ENCODE results near the gene RHOC. TPM values are rescaled to one million over a fixed set of nuclear protein-coding genes. Genes with fewer than 3 reads are reported as not detected.

The RHOC gene
- polyA plus RNA-seq, 1 of the 3 experiments (the other 2 are of a cell fraction), result 1,028 TPM

DNA sequence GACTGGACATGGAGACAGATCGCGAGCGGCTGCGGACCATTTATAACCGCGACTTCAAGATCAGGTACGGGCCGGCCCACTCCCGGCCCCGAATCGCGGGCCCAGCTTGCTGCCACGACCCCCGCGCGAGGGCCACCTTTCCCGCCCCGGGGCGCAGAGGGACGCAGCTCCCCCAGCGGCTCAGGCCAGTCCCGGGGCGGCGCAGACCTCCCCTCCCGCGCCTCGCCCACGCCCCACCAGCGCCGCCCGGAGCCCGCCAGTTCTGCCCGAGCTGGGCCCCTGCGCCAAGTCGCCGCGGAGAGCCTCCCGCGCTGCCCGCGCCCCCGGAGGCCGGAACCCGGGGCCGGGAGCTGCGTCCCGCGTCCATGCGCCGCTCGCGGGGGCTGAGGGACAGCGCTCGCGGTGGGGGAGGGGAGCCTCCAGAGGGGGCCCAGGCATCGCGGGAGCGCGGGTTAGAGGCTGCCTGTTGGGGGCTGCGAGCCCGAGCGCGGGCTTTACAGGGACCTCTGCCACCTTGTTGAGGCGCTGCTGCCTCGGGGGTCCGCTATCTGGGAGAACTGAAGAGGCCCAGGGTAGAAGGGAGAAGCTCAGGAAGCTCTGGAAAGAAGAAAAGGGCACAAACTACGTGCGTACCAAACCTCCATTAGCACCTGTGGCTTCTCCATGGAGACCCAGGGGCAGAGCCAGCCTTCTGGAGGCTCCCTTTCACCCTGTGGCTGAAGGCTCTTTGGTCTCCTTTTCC, 31.8 kb downstream of the RHOC start:
- Histone ChIP-seq H3K4me3 (ENCODE audit: low read depth in 2 of 2, low read length in 1 of 2) (peak overlapping the region; percentile 79 to 89), H4K20me1 (ENCODE audit: insufficient read depth) (no peaks in the 10 kb centered on the region), H3K79me2 (ENCODE audit: insufficient read depth) (peaks cover 44% of the 10 kb centered on the region), H3K27me3 (ENCODE audit: insufficient read depth) (no peaks in the 10 kb centered on the region), H3K9ac (peak overlapping the region; percentile 88), H3K9me3 (no peaks in the 10 kb centered on the region), H3K4me1 (ENCODE audit: control insufficient read depth in 1 of 2, insufficient read depth in 2 of 2, low read depth in 1 of 2, low read length in 1 of 2) (peaks cover 11 to 12% of the 10 kb centered on the region in 2 experiments; a peak in 3 of 4 replicates), H3K36me3 (replicated peaks in 1 of 2; ENCODE audit: control insufficient read depth in 1 of 2, insufficient read depth in 2 of 2, low read length in 1 of 2) (peaks cover 18 to 23% of the 10 kb centered on the region in 2 experiments), H3K27ac (ENCODE audit: low read depth in 2 of 2, low read length in 1 of 2) (peak overlapping the region; percentile 75 to 94), H3K9me2 (no peaks in the 10 kb centered on the region), H3F3A (replicated peaks; ENCODE audit: insufficient read depth) (peaks cover 22% of the 10 kb centered on the region), H3K4me2 (peak overlapping the region; percentile 80), H2AFZ (ENCODE audit: low read depth) (peak overlapping the region; percentile 60)
- 2% methylated on average over 21 of the region's 68 CpGs for WGBS (ENCODE audit: low lambda C conversion rate)
- peak; percentile 85 for DNase-seq
- ChIA-PET CTCF (interaction anchor here (0.6 to 4.8 kb wide), 16 partner anchors 8 to 398 kb away, joined by 3 to 42 read pairs (median 4); partner anchors contain the start of genes CAPZA1, LRIG2, PPM1J and ST7L), POLR2A (interaction anchor here (0.5 to 2.1 kb wide), 17 partner anchors 11 to 364 kb away, joined by 3 to 14 read pairs (median 5); partner anchors contain the start of genes CAPZA1, CTTNBP2NL, PPM1J and RHOC)
- TF ChIP-seq TAF1 (IDR thresholded peaks at IDR 0.05; ENCODE audit: borderline replicate concordance, low read depth, low read length) (peak; percentile 35; the same call in 1 of the 2 replicates), NFIC (IDR thresholded peaks at IDR 0.05; ENCODE audit: borderline replicate concordance) (no peak), EP300 (IDR thresholded peaks at IDR 0.05; ENCODE audit: borderline replicate concordance in 1 of 2, low read depth in 1 of 2, low read length in 1 of 2) (peak in 1 of 2 experiments; percentile 20; a peak in 1 of 4 replicates), PBX3 (IDR thresholded peaks at IDR 0.05) (no peak), CHD2 (IDR thresholded peaks at IDR 0.05; ENCODE audit: low read length, partially characterized antibody) (peak; percentile 82), FOSL2 (IDR thresholded peaks at IDR 0.05; ENCODE audit: borderline replicate concordance, low read depth) (no peak), MXI1 (IDR thresholded peaks at IDR 0.05; ENCODE audit: low read depth, low read length) (0 out of 2 replicates have a peak, but pooled peaks have one; percentile 11), SMC3 (IDR thresholded peaks at IDR 0.05; ENCODE audit: low read depth, low read length) (no peak), MEF2A (IDR thresholded peaks at IDR 0.05; ENCODE audit: borderline replicate concordance, low read depth) (no peak)
- TF ChIP-seq, protein P1, sequence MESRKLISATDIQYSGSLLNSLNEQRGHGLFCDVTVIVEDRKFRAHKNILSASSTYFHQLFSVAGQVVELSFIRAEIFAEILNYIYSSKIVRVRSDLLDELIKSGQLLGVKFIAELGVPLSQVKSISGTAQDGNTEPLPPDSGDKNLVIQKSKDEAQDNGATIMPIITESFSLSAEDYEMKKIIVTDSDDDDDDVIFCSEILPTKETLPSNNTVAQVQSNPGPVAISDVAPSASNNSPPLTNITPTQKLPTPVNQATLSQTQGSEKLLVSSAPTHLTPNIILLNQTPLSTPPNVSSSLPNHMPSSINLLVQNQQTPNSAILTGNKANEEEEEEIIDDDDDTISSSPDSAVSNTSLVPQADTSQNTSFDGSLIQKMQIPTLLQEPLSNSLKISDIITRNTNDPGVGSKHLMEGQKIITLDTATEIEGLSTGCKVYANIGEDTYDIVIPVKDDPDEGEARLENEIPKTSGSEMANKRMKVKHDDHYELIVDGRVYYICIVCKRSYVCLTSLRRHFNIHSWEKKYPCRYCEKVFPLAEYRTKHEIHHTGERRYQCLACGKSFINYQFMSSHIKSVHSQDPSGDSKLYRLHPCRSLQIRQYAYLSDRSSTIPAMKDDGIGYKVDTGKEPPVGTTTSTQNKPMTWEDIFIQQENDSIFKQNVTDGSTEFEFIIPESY (IDR thresholded peaks at IDR 0.05; ENCODE audit: borderline replicate concordance, low read depth), result 0 out of 2 replicates have a peak, but pooled peaks have one; percentile 30
- TF ChIP-seq, protein P2, sequence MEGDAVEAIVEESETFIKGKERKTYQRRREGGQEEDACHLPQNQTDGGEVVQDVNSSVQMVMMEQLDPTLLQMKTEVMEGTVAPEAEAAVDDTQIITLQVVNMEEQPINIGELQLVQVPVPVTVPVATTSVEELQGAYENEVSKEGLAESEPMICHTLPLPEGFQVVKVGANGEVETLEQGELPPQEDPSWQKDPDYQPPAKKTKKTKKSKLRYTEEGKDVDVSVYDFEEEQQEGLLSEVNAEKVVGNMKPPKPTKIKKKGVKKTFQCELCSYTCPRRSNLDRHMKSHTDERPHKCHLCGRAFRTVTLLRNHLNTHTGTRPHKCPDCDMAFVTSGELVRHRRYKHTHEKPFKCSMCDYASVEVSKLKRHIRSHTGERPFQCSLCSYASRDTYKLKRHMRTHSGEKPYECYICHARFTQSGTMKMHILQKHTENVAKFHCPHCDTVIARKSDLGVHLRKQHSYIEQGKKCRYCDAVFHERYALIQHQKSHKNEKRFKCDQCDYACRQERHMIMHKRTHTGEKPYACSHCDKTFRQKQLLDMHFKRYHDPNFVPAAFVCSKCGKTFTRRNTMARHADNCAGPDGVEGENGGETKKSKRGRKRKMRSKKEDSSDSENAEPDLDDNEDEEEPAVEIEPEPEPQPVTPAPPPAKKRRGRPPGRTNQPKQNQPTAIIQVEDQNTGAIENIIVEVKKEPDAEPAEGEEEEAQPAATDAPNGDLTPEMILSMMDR (IDR thresholded peaks at IDR 0.05), result 0 out of 2 replicates have a peak, but pooled peaks have one; percentile 16

All from SK-N-SH (cell line).